Measurements from ENCODE around the gene SPATA1. TPM values are rescaled to one million over a fixed set of nuclear protein-coding genes. Genes with fewer than 3 reads are reported as not detected.
A peak's percentile ranks its signal among the peaks of the same experiment; 100 is the strongest.

Gene SPATA1
- total and polyA plus RNA-seq, 2 of the 13 experiments (the other 11 are each of a cell fraction or from before 2014, with no cell fraction given): 0.70 to 1.4 TPM

- no peak for TF ChIP-seq CEBPZ (IDR thresholded peaks at IDR 0.05; ENCODE audit: low read length)
- TF ChIP-seq FIP1L1 (IDR thresholded peaks at IDR 0.05; ENCODE audit: borderline replicate concordance, insufficient read depth, low read depth, low read length): no peak
- no peak for TF ChIP-seq SATB2 (CRISPR knock-in tag; IDR thresholded peaks at IDR 0.05)
- no peak for TF ChIP-seq HIC2 (CRISPR knock-in tag; IDR thresholded peaks at IDR 0.05; ENCODE audit: low read depth)
- TF ChIP-seq E2F2 (CRISPR knock-in tag; IDR thresholded peaks at IDR 0.05; ENCODE audit: borderline replicate concordance): no peak
Measured at GRCh38 chr1:84584126-84584525, 77.9 kb downstream of the SPATA1 start (continued).

- H3K9me3 ChIP-seq (ENCODE audit: low read length): no peaks in the 10 kb centered on the region
- no peaks in the 10 kb centered on the region for H4K20me1 ChIP-seq (ENCODE audit: insufficient read depth, low read length)
- FAIRE-seq: no peak
- no TSS peak for BruUV-seq (replicated peaks)
- no peaks in the 10 kb centered on the region for H3K79me2 ChIP-seq (ENCODE audit: insufficient read depth, low read length)
- H2AFZ ChIP-seq (ENCODE audit: low read length): no peak overlapping the region
- H3K4me1 ChIP-seq (ENCODE audit: insufficient read depth, low read length): peaks cover 15% of the 10 kb centered on the region
- CTCF ChIA-PET (ENCODE audit: low intra/inter-chr PET ratio, low total read pairs): no interaction called here
- no peak overlapping the region for H3K9ac ChIP-seq (ENCODE audit: insufficient read depth, low read depth, low read length)
- ATAC-seq: no peak
- no peak overlapping the region for H3K4me3 ChIP-seq (replicated peaks in 1 of 3; ENCODE audit: insufficient read depth in 1 of 3, low read depth in 2 of 3, low read length in 3 of 3)
- POLR2A ChIA-PET: interaction anchor here (5.2 kb wide), 1 partner anchor 12 kb away, joined by 40 read pairs; the partner anchor contains the start of gene CTBS
- TF ChIP-seq ZNF205 (CRISPR knock-in tag; IDR thresholded peaks at IDR 0.05): no peak
- 0 out of 2 replicates have a peak, but pooled peaks have one; percentile 34 for TF ChIP-seq TP53 (CRISPR knock-in tag; conservative IDR thresholded peaks at IDR 0.05)
- TF ChIP-seq ZNF318 (CRISPR knock-in tag; IDR thresholded peaks at IDR 0.05): no peak
- no peak for DNase-seq (ENCODE audit: low spot score)
- no peak overlapping the region for H3K27ac ChIP-seq (ENCODE audit: extremely low read length, insufficient read depth, low read length)
- in situ Hi-C loops (cut with HindIII; ENCODE audit: extremely low pct_ligation_motif_present, low pct_unique_long_range_greater_than_20kb): no loop called here
- no peak overlapping the region for H3K4me2 ChIP-seq (ENCODE audit: low read depth, low read length)
- H3K27me3 ChIP-seq (ENCODE audit: control insufficient read depth in 1 of 2, insufficient read depth in 2 of 2, low read length in 2 of 2): no peaks in the 10 kb centered on the region; a peak in 1 of 5 replicates
- H3K36me3 ChIP-seq (replicated peaks in 1 of 2; ENCODE audit: control insufficient read depth in 1 of 2, insufficient read depth in 2 of 2, low read length in 2 of 2): no peaks in the 10 kb centered on the region
- intact Hi-C loops (cut with micrococcal nuclease; ENCODE audit: unreplicated experiment): no loop called here
- 0% methylated on average over 1 of the region's 1 CpG for WGBS (ENCODE audit: low lambda C conversion rate)
Measured at GRCh38 chr1:84585803-84586202, 79.6 kb downstream of the SPATA1 start.
